ENCODE data around the gene RPS29.
"Not testable (repeated sequence)": the region's sequence is repeated elsewhere in the genome, so short reads cannot be mapped to it uniquely, and the experiment has no call there.

The RPS29 gene

DNA sequence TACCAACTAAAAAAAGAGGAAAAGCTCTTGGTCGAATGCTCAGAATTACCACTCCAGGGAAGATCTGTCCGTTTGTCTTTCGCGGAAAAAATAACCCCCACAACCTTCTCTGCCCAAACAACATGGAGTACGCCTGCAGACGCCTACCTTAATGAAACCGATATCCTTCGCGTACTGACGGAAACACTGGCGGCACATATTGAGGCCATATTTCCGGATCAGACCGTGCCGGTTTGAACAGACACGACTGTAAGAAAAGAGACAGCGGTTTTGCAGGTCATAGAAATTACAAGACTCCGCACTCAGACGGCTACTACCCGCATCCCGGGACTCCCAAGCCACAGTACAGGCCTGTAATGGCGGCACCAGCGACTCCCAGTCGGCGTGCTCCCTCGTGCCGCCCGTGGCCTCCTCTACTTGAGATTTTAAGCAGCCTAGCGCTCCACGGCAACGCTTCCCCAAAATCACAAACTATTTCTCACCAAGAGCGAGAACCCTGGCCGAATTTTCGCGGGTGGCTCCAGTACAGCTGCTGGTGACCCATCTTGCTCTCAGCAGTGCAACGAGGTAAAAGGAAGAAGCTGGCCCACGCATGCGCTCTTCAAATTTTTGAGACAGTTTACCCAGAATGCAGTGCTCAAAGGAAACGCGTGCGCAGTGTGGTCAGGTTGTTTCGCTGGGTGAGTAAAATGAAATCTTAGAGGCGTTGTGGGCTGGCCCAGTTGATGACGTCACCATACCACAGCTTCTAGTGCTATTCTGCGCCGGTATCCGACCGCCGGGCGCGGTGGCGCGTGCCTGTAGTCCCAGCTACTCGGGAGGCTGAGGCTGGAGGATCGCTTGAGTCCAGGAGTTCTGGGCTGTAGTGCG, at the start of gene RPS29:
TSS of gene RPS29 (minus strand) at position 578 of the 870 bp plus-strand sequence. CDS start at position 544, 34 bp downstream.
- no peaks in the 10 kb centered on the region for H3K27me3 ChIP-seq (ENCODE audit: insufficient read depth, low read length)
- H3K36me3 ChIP-seq (ENCODE audit: insufficient read depth, low read length), result peaks cover 31% of the 10 kb centered on the region
- H2AFZ ChIP-seq (ENCODE audit: low read depth, low read length), result peak within 1 kb of the TSS; percentile 11

DNA sequence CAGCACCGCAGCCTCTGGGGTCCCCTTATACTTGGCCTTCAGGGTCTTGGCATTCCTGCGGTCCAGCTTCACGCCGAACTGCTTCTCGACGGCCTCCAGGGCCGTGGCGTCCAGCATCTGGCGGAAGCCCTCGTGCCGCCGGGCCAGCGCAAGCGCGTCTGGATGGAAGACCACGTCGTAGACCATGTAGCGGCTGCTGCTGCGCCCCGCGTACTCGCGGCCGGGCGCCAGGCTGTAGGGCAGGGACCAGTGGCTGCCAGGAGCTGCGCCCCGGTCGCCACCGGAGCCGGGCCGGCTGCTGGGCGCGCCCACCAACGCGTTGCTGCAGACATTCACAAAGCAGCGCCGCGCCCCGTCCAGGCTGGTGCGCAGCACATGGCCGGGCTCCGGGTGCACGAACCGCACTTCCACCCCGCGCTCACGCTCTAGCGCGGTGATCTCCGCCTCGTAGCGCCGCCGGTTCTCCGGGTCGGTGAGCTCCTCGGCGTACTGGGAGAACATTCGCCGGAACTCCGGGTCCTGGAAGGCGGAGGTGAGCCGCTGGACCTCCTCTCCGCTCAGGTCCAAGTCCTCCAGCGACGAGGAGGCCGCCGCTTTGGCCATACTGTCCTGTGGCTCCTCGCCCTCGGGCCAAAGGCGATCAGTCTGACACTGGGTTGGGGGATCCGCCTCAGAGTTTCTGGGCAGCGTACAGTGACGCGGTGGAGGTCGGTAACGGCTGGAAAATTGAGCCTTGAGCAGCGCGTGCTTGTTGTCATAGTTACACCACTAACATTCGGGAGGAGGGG, 48.6 kb upstream of the RPS29 start, which contains the start of gene DNAAF2:
TSS of gene DNAAF2 (minus strand) at position 698 of the 788 bp plus-strand sequence. CDS start at position 603, 95 bp downstream.
- Histone ChIP-seq H3K36me3 (ENCODE audit: insufficient read depth, low read length) (peaks cover 15% of the 10 kb centered on the region), H3K9me3 (ENCODE audit: low read length) (no peaks in the 10 kb centered on the region), H3K27me3 (ENCODE audit: insufficient read depth, low read length) (no peaks in the 10 kb centered on the region), H3K4me3 (ENCODE audit: low read length) (peak within 1 kb of the TSS; percentile 99), H3K4me1 (ENCODE audit: insufficient read depth, low read length) (peaks cover 13% of the 10 kb centered on the region), H2AFZ (ENCODE audit: low read depth, low read length) (peak within 1 kb of the TSS; percentile 33)

More for the DNA sequence above, at the start of gene RPS29:
- peak within 1 kb of the TSS; percentile 100 for H3K4me3 ChIP-seq (ENCODE audit: low read length)
- peaks cover 14% of the 10 kb centered on the region for H3K4me1 ChIP-seq (ENCODE audit: insufficient read depth, low read length)
- H3K9me3 ChIP-seq (ENCODE audit: low read length), result no peaks in the 10 kb centered on the region

DNA sequence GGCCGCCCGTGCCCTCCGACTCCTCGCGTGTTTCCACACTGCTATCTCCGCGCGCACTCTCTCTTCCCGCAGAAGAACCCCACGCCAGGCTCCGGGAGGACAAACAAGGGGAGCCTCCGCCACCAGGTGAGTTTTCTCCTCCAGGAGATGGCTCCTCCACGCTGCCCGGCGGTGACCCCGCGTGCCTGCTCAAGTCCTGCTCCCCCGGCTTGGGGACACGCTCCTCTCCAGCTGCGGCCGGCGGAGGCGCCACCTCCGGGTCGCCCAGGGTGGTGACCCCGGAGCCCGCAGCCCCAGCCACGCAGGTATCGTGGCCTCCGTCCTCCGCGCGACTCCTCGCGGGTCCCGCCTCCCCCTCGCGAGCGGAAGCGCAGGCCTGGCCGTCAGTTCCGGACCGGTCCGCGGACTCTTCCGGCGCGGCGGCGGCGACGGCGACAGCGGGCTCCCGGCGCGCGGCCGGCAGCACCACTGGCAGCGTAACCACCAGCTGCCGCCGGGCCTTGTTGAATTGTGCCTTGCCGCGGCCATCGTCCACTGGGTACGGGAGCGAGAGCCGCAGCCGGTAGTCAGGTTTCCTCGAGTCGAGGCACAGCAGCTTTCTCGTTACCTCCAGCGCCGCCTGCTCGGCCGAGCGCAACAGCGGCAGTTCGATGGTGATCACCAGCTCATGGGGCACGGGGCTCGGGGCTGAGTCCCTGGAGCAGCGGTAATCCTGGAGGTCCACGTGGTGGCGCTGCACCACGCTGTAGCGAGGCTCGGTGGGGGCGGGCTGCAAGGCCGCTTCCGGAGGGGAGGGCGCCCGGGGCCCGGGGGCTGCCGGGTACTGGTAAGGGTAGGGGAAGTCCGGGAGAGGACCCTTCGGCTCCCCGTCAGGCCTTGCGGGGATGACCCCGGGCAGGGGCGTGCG, 47.7 kb upstream of the RPS29 start:
- Histone ChIP-seq H3K9me3 (ENCODE audit: low read length) (no peaks in the 10 kb centered on the region), H3K27me3 (ENCODE audit: insufficient read depth, low read length) (no peaks in the 10 kb centered on the region), H3K36me3 (ENCODE audit: insufficient read depth, low read length) (peaks cover 14% of the 10 kb centered on the region), H3K4me1 (ENCODE audit: insufficient read depth, low read length) (peaks cover 13% of the 10 kb centered on the region), H3K4me3 (ENCODE audit: low read length) (peak overlapping the region; percentile 99), H2AFZ (ENCODE audit: low read depth, low read length) (peak overlapping the region; percentile 33)

DNA sequence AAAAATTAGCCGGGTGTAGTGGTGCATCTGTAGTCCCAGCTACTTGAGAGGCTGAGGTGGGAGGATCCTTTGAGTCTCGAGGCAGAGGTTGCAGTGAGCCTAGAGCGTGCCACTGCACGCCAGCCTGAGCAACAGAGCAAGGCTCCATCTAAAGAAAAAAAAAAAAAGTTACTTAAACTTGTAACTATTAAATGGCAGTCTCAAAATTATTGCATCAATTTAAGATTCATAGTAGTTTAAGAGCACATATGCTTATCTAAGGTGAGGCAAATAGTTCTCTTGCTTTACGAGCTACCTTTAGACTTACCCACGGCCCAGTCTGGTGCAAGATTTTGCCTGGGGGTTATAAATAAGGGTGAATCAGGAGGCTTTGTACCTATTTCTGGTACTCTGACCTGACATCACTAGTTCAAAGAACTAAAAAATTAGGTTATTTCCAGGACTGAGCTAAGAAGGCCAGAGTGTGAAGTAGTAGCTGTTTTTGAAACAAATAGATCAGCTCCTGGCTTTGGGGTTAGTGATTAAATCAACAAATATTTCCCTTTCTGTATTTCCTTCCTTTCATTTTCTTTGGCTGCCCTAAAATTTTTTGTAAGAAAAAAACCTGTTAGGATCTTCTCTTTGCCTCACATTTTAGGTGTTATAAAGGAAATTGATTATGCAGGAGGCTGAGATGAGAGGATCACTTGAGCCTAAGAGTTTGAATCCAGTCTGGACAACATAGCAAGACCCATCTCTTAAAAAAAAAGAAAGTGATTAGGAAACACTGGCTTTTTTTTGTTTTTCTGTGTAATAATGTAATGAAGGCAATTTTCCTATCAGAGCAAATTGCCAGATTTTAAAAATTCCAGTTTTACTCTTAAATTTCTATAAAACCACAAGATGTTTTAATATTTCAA, 38.0 kb upstream of the RPS29 start:
- Histone ChIP-seq H3K4me3 (ENCODE audit: low read length) (no peak overlapping the region), H3K36me3 (ENCODE audit: insufficient read depth, low read length) (peaks cover 31% of the 10 kb centered on the region), H3K27me3 (ENCODE audit: insufficient read depth, low read length) (no peaks in the 10 kb centered on the region), H2AFZ (ENCODE audit: low read depth, low read length) (no peak overlapping the region), H3K9me3 (ENCODE audit: low read length) (no peaks in the 10 kb centered on the region), H3K4me1 (ENCODE audit: insufficient read depth, low read length) (peaks cover 32% of the 10 kb centered on the region)

DNA sequence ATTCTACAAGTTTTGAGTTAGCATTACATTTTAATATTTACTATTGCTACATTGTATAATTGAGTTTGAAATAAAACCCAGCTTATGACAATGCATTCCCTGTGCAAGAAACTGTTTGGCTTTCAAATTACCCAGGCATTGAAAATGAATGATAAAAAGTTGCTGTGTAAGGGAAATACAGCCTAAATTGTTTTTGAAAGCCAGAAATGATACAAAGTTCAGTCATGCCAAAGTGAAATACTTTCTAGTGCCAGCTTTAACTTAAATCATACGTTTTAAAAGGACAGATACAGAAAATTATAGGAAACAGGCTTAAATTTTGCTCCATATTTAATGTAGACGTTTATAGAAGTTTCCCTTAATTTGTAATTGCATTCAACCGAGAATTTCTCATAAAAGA, 37.2 kb upstream of the RPS29 start:
- Histone ChIP-seq H3K4me3 (ENCODE audit: low read length) (peak overlapping the region; percentile 17), H3K36me3 (ENCODE audit: insufficient read depth, low read length) (peaks cover 37% of the 10 kb centered on the region), H3K9me3 (ENCODE audit: low read length) (no peaks in the 10 kb centered on the region), H2AFZ (ENCODE audit: low read depth, low read length) (no peak overlapping the region), H3K4me1 (ENCODE audit: insufficient read depth, low read length) (peaks cover 37% of the 10 kb centered on the region), H3K27me3 (ENCODE audit: insufficient read depth, low read length) (no peaks in the 10 kb centered on the region)

DNA sequence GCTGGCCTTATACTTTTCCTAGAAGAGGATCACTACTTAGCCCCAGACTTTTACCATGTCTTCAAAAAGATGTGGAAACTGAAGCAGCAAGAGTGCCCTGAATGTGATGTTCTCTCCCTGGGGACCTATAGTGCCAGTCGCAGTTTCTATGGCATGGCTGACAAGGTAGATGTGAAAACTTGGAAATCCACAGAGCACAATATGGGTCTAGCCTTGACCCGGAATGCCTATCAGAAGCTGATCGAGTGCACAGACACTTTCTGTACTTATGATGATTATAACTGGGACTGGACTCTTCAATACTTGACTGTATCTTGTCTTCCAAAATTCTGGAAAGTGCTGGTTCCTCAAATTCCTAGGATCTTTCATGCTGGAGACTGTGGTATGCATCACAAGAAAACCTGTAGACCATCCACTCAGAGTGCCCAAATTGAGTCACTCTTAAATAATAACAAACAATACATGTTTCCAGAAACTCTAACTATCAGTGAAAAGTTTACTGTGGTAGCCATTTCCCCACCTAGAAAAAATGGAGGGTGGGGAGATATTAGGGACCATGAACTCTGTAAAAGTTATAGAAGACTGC, 35.9 kb upstream of the RPS29 start:
- no peaks in the 10 kb centered on the region for H3K9me3 ChIP-seq (ENCODE audit: low read length)
- peaks cover 37% of the 10 kb centered on the region for H3K4me1 ChIP-seq (ENCODE audit: insufficient read depth, low read length)
- H3K4me3 ChIP-seq (ENCODE audit: low read length), result peak overlapping the region; percentile 88
- H3K36me3 ChIP-seq (ENCODE audit: insufficient read depth, low read length), result peaks cover 43% of the 10 kb centered on the region
- no peak overlapping the region for H2AFZ ChIP-seq (ENCODE audit: low read depth, low read length)
- H3K27me3 ChIP-seq (ENCODE audit: insufficient read depth, low read length), result no peaks in the 10 kb centered on the region

DNA sequence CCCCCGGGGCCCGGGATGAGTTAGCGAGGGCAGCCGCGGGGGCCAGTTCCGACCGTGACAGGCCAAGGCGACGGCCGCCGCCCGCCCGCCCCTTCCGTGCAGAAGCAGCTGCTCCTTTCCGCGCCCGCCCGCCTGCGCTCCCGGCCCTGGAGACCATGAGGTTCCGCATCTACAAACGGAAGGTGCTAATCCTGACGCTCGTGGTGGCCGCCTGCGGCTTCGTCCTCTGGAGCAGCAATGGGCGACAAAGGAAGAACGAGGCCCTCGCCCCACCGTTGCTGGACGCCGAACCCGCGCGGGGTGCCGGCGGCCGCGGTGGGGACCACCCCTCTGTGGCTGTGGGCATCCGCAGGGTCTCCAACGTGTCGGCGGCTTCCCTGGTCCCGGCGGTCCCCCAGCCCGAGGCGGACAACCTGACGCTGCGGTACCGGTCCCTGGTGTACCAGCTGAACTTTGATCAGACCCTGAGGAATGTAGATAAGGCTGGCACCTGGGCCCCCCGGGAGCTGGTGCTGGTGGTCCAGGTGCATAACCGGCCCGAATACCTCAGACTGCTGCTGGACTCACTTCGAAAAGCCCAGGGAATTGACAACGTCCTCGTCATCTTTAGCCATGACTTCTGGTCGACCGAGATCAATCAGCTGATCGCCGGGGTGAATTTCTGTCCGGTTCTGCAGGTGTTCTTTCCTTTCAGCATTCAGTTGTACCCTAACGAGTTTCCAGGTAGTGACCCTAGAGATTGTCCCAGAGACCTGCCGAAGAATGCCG, 35.1 kb upstream of the RPS29 start:
- peaks cover 37% of the 10 kb centered on the region for H3K4me1 ChIP-seq (ENCODE audit: insufficient read depth, low read length)
- H3K36me3 ChIP-seq (ENCODE audit: insufficient read depth, low read length), result peaks cover 42% of the 10 kb centered on the region
- no peaks in the 10 kb centered on the region for H3K9me3 ChIP-seq (ENCODE audit: low read length)
- H2AFZ ChIP-seq (ENCODE audit: low read depth, low read length), result peak overlapping the region; percentile 90
- peak overlapping the region; percentile 88 for H3K4me3 ChIP-seq (ENCODE audit: low read length)
- no peaks in the 10 kb centered on the region for H3K27me3 ChIP-seq (ENCODE audit: insufficient read depth, low read length)

DNA sequence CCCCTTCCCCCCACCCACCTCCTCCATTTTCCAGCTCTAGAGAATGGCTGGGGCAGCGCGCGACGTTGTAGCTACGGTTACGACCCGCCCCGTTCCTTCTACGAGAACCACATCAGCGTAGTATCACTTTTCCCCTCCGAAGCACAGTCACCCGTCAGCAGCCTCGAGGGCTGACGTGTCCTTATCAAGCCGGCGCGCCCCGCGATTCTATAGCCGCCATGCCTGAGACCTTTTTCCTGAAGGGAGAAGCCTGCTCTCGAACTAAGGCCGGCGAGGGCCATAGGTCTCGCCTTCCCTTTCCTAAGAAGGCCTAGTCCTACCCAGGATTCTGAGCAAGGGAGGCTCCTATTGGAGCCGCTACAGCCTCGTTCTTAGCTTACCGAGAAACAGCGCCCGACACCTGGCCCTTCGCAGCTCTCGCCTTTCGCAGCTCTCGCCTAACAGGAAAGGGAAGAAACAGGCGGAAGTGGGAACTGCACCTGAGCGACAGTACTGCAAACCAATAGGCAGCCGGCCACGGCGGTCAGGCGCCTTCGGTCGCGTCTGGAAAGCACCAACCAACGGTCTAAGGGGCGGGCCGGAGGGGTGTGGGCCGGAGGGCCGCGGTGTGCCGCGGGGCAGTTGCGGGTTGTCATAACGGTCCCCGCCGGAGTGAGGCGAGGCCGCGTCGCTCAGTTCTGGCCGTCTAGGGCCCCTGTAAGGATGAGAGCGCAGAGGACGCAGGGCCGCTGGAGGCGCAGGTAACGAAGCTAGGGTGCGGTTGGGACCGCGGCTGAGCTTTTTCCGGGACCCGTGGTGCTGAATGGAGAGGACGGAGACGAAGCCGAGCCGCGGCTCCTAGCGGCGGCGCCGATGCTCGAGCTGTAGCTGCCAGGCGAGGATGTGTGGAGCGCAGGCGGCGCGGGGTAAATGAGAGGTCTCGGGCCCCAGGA, 34.3 kb upstream of the RPS29 start, which contains the start of the genes MGAT2 and RPL36AL:
TSS of gene MGAT2 (plus strand) at position 618 of the 932 bp plus-strand sequence. CDS start 470 bp downstream, outside the sequence.
TSS of gene RPL36AL (minus strand) at position 445 of the 932 bp plus-strand sequence. CDS start 1,522 bp downstream, outside the sequence.
- Histone ChIP-seq H3K27me3 (ENCODE audit: insufficient read depth, low read length) (no peaks in the 10 kb centered on the region), H2AFZ (ENCODE audit: low read depth, low read length) (peak within 1 kb of the TSS; percentile 90), H3K4me1 (ENCODE audit: insufficient read depth, low read length) (peaks cover 37% of the 10 kb centered on the region), H3K36me3 (ENCODE audit: insufficient read depth, low read length) (peaks cover 36% of the 10 kb centered on the region), H3K4me3 (ENCODE audit: low read length) (peak within 1 kb of the TSS; percentile 88), H3K9me3 (ENCODE audit: low read length) (no peaks in the 10 kb centered on the region)

DNA sequence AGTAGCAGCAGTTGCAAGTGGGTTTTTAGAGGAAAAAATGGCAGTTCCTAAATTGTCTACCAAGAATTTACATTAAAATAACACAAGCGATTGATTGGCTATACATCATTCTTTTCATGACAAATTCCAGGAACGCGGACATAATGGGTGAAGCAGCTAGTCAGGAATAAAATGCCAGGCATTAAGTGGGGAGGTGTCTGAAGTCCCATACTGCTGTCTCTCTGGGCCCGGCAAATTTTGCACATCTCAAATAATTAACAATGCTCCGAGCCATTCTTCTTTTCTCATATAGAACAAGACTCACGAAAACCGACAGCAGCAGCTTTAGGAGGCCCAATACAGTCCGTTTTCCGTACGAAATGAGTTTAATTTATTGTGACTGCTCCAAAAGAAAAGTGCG, 33.5 kb upstream of the RPS29 start:
- peaks cover 32% of the 10 kb centered on the region for H3K36me3 ChIP-seq (ENCODE audit: insufficient read depth, low read length)
- peak overlapping the region; percentile 88 for H3K4me3 ChIP-seq (ENCODE audit: low read length)
- no peaks in the 10 kb centered on the region for H3K27me3 ChIP-seq (ENCODE audit: insufficient read depth, low read length)
- H3K9me3 ChIP-seq (ENCODE audit: low read length), result no peaks in the 10 kb centered on the region
- no peak overlapping the region for H2AFZ ChIP-seq (ENCODE audit: low read depth, low read length)
- peaks cover 37% of the 10 kb centered on the region for H3K4me1 ChIP-seq (ENCODE audit: insufficient read depth, low read length)

DNA sequence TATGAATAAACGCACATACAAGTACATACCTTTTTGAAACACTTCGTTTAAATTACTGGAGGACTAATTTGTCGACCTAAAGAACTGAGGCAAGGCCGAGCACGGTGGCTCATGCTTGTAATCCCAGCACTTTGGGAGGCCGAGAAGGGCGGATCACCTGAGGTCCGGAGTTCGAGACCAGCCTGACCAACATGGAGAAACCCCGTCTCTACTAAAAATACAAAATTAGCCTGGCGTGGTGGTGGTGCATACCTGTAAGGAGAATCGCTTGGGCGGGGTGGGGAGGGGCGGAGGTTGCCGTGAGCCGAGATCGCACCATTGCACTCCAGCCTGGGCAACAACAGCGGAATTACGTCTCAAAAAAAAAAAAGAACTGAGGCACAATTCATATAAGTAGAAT, 33.1 kb upstream of the RPS29 start:
- H3K27me3 ChIP-seq (ENCODE audit: insufficient read depth, low read length); H3K9me3 ChIP-seq (ENCODE audit: low read length); H2AFZ ChIP-seq (ENCODE audit: low read depth, low read length): not testable (repeated sequence)
- Histone ChIP-seq H3K4me1 (ENCODE audit: insufficient read depth, low read length) (peaks cover 37% of the 10 kb centered on the region), H3K36me3 (ENCODE audit: insufficient read depth, low read length) (peaks cover 31% of the 10 kb centered on the region), H3K4me3 (ENCODE audit: low read length) (peak overlapping the region; percentile 88)
